ENCODE measurements around the gene MAVS. TPM values are rescaled to one million over a fixed set of nuclear protein-coding genes. Genes with fewer than 3 reads are reported as not detected.

Gene MAVS
- polyA plus RNA-seq, 1 of the 3 experiments (the other 2 are of a cell fraction): 9.1 TPM

DNA sequence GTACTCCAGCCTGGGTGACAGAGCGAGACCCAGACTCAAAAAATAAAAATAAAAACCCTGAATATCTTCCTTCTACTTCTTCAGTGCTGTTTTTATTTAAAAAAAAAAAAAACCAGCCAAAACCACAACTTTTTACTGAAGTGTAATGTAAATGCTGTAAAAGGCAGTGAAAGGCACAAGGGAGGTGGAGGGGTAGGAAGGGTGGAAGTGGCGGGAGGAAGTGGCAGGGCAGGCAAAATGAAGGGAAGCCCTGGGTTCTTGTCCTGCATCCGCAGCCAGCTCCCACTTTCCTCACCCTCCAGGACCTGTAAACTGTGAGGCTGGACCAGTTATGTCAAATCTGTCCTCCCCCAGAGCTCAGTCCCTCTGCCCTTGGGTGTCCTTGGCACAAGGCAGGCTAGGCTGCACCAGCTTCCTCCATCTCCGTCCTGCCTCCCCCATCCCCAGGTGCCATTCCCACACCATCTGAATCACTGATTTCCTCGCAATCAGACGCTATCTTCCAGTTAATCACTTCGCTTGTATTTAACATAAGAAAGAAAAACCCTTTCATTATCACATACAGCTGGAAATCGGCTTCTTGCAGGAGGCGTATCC lies 28.8 kb downstream of the MAVS start:
- Histone ChIP-seq H3F3A (replicated peaks; ENCODE audit: insufficient read depth) (peaks cover 6% of the 10 kb centered on the region), H3K79me2 (ENCODE audit: insufficient read depth) (peaks cover 27% of the 10 kb centered on the region; the same call in 1 of the 2 replicates), H3K4me1 (ENCODE audit: control insufficient read depth in 1 of 2, insufficient read depth in 2 of 2, low read depth in 1 of 2, low read length in 1 of 2) (peaks cover 0 to 2% of the 10 kb centered on the region in 2 experiments; a peak in 1 of 4 replicates), H3K27ac (ENCODE audit: low read depth in 2 of 2, low read length in 1 of 2) (no peak overlapping the region), H3K9ac (no peak overlapping the region), H3K36me3 (replicated peaks in 1 of 2; ENCODE audit: control insufficient read depth in 1 of 2, insufficient read depth in 2 of 2, low read length in 1 of 2) (peaks cover 6 to 25% of the 10 kb centered on the region in 2 experiments), H3K27me3 (ENCODE audit: insufficient read depth) (no peaks in the 10 kb centered on the region), H3K4me2 (no peak overlapping the region), H3K9me3 (no peaks in the 10 kb centered on the region), H4K20me1 (ENCODE audit: insufficient read depth) (no peaks in the 10 kb centered on the region; the same call in 1 of the 2 replicates), H3K9me2 (no peaks in the 10 kb centered on the region), H2AFZ (ENCODE audit: low read depth) (no peak overlapping the region), H3K4me3 (ENCODE audit: low read depth in 2 of 2, low read length in 1 of 2) (no peak overlapping the region)
- WGBS (ENCODE audit: low lambda C conversion rate): 95% methylated on average over 9 of the region's 9 CpGs
- CTCF ChIA-PET: interaction anchor here (1.1 to 2.3 kb wide), 3 partner anchors 10 to 55 kb away, joined by 3 to 14 read pairs (median 3); partner anchors contain the start of gene AP5S1
- POLR2A ChIA-PET: no interaction called here
- DNase-seq: no peak
- TF ChIP-seq TAF1 (IDR thresholded peaks at IDR 0.05; ENCODE audit: borderline replicate concordance, low read depth, low read length) (no peak), RFX5 (IDR thresholded peaks at IDR 0.05; ENCODE audit: low read length) (no peak), FOXM1 (IDR thresholded peaks at IDR 0.05; ENCODE audit: low read depth) (no peak), NRF1 (IDR thresholded peaks at IDR 0.05; ENCODE audit: low read depth, low read length) (no peak), MEF2A (IDR thresholded peaks at IDR 0.05; ENCODE audit: borderline replicate concordance, low read depth) (no peak), CHD2 (IDR thresholded peaks at IDR 0.05; ENCODE audit: low read length, partially characterized antibody) (no peak), GATA2 (CRISPR knock-in tag; IDR thresholded peaks at IDR 0.05) (no peak), GABPA (IDR thresholded peaks at IDR 0.05; ENCODE audit: low read depth) (no peak), SIN3A (IDR thresholded peaks at IDR 0.05; ENCODE audit: borderline replicate concordance, low read depth, low read length) (no peak)
- TF ChIP-seq, protein P1, sequence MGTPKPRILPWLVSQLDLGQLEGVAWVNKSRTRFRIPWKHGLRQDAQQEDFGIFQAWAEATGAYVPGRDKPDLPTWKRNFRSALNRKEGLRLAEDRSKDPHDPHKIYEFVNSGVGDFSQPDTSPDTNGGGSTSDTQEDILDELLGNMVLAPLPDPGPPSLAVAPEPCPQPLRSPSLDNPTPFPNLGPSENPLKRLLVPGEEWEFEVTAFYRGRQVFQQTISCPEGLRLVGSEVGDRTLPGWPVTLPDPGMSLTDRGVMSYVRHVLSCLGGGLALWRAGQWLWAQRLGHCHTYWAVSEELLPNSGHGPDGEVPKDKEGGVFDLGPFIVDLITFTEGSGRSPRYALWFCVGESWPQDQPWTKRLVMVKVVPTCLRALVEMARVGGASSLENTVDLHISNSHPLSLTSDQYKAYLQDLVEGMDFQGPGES (IDR thresholded peaks at IDR 0.05; ENCODE audit: low read depth, low read length): no peak
- TF ChIP-seq, protein P2, sequence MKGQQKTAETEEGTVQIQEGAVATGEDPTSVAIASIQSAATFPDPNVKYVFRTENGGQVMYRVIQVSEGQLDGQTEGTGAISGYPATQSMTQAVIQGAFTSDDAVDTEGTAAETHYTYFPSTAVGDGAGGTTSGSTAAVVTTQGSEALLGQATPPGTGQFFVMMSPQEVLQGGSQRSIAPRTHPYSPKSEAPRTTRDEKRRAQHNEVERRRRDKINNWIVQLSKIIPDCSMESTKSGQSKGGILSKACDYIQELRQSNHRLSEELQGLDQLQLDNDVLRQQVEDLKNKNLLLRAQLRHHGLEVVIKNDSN (IDR thresholded peaks at IDR 0.05; ENCODE audit: borderline replicate concordance, low read depth): no peak
- TF ChIP-seq, protein P3, sequence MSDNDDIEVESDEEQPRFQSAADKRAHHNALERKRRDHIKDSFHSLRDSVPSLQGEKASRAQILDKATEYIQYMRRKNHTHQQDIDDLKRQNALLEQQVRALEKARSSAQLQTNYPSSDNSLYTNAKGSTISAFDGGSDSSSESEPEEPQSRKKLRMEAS (IDR thresholded peaks at IDR 0.05; ENCODE audit: low read depth): no peak

DNA sequence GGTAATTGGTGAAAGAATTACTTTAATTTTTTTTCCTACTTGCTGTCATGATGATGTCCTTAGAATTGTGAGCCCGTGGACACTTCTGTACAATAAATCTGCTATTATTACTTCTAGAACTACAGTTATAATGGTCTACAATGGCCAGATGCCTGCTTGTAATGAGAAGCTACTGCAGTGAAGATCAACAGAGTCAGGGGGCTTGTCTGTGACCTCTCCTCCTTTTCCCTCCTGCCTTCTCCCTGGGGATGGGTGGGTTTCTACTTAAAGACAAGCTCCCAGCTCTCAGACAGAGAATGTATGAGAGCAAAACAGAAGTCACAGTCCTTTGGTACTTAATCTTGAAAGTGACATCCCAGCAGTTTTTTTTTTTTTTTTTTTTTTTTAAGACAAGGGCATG lies 29.4 kb downstream of the MAVS start:
- H3K79me2 ChIP-seq (ENCODE audit: insufficient read depth): peaks cover 25% of the 10 kb centered on the region; the same call in 1 of the 2 replicates
- H3K4me3 ChIP-seq (ENCODE audit: low read depth in 2 of 2, low read length in 1 of 2): no peak overlapping the region
- peaks cover 6 to 25% of the 10 kb centered on the region in 2 experiments for H3K36me3 ChIP-seq (replicated peaks in 1 of 2; ENCODE audit: control insufficient read depth in 1 of 2, insufficient read depth in 2 of 2, low read length in 1 of 2)
- peaks cover 0 to 2% of the 10 kb centered on the region in 2 experiments; a peak in 1 of 4 replicates for H3K4me1 ChIP-seq (ENCODE audit: control insufficient read depth in 1 of 2, insufficient read depth in 2 of 2, low read depth in 1 of 2, low read length in 1 of 2)
- WGBS (ENCODE audit: low lambda C conversion rate): 82% methylated on average over 1 of the region's 1 CpG
- H3K9ac ChIP-seq: no peak overlapping the region
- no peaks in the 10 kb centered on the region; the same call in 1 of the 2 replicates for H4K20me1 ChIP-seq (ENCODE audit: insufficient read depth)
- CTCF ChIA-PET: interaction anchor here (1.1 to 2.3 kb wide), 4 partner anchors 10 to 56 kb away, joined by 3 to 14 read pairs (median 3); partner anchors contain the start of gene AP5S1
- H2AFZ ChIP-seq (ENCODE audit: low read depth): no peak overlapping the region
- H3K4me2 ChIP-seq: no peak overlapping the region
- no peak for DNase-seq
- no peak for TF ChIP-seq FOSL2 (IDR thresholded peaks at IDR 0.05; ENCODE audit: borderline replicate concordance, low read depth)
- no peak for TF ChIP-seq TAF1 (IDR thresholded peaks at IDR 0.05; ENCODE audit: borderline replicate concordance, low read depth, low read length)
- TF ChIP-seq, protein P2 (IDR thresholded peaks at IDR 0.05; ENCODE audit: borderline replicate concordance, low read depth): no peak
- no peak for TF ChIP-seq GABPA (IDR thresholded peaks at IDR 0.05; ENCODE audit: low read depth)
- H3K27ac ChIP-seq (ENCODE audit: low read depth in 2 of 2, low read length in 1 of 2): no peak overlapping the region
- no peaks in the 10 kb centered on the region for H3K27me3 ChIP-seq (ENCODE audit: insufficient read depth)
- H3K9me2 ChIP-seq: no peaks in the 10 kb centered on the region
- POLR2A ChIA-PET: no interaction called here
- H3F3A ChIP-seq (replicated peaks; ENCODE audit: insufficient read depth): peaks cover 6% of the 10 kb centered on the region
- H3K9me3 ChIP-seq: no peaks in the 10 kb centered on the region

Measured in SK-N-SH (cell line).